ENCODE results near the gene PSTPIP2.
"Not testable (repeated sequence)": the region's sequence is repeated elsewhere in the genome, so short reads cannot be mapped to it uniquely, and the experiment has no call there.

PSTPIP2 gene

DNA sequence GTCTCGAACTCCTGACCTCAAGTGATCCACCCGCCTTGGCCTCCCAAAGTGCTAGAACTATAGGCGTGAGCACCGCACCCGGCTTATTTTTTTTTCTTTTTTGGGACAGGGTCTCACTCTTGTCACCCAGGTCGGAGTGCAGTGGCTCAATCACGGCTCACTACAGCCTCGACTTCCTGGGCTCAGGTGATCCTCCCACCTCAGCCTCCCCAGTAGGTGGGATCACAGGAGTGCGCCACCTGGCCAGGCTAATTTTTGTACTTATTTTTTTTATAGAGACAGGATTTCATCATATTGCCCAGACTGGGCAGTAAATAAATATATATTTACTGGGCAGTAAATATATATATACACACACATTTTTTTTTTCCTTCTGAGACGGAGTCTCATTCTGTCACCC is 23.5 kb upstream of the PSTPIP2 start:
- Mint-ChIP-seq H3K4me1 (peaks cover 26% of the 10 kb centered on the region), H3K27me3 (ENCODE audit: low read depth, poor library complexity) (peaks cover 3% of the 10 kb centered on the region), H3K9me3 (peaks cover 22% of the 10 kb centered on the region)

DNA sequence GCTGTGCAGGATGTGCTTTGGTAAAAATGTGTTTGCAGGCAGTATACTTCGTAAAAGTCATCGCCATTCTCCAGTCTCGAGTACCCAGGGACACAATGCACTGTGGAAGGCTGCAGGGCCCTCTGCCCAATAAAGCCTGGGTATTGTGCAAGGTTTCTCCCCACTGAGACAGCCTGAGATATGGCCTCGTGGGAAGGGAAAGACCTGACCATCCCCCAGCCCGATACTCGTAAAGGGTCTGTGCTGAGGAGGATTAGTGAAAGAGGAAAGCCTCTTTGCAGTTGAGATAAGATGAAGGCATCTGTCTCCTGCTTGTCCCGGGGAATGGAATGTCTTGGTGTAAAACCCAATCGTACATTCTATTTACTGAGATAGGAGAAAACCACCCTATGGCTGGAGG is 16.4 kb upstream of the PSTPIP2 start:
- Mint-ChIP-seq H3K9me3 (peaks cover 33% of the 10 kb centered on the region), H3K36me3 (ENCODE audit: low read depth) (peaks cover 100% of the 10 kb centered on the region)
- H3K4me3 Mint-ChIP-seq; H3K27me3 Mint-ChIP-seq (ENCODE audit: low read depth, poor library complexity); DNase-seq; H3K27ac Mint-ChIP-seq; H3K4me1 Mint-ChIP-seq: not testable (repeated sequence)

More for the DNA sequence above, 23.5 kb upstream of the PSTPIP2 start:
- Mint-ChIP-seq H3K4me3 (no peak overlapping the region), H3K36me3 (ENCODE audit: low read depth) (peaks cover 59% of the 10 kb centered on the region), H3K27ac (no peak overlapping the region)
- DNase-seq: no peak
- TF ChIP-seq, protein P1, sequence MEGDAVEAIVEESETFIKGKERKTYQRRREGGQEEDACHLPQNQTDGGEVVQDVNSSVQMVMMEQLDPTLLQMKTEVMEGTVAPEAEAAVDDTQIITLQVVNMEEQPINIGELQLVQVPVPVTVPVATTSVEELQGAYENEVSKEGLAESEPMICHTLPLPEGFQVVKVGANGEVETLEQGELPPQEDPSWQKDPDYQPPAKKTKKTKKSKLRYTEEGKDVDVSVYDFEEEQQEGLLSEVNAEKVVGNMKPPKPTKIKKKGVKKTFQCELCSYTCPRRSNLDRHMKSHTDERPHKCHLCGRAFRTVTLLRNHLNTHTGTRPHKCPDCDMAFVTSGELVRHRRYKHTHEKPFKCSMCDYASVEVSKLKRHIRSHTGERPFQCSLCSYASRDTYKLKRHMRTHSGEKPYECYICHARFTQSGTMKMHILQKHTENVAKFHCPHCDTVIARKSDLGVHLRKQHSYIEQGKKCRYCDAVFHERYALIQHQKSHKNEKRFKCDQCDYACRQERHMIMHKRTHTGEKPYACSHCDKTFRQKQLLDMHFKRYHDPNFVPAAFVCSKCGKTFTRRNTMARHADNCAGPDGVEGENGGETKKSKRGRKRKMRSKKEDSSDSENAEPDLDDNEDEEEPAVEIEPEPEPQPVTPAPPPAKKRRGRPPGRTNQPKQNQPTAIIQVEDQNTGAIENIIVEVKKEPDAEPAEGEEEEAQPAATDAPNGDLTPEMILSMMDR (IDR thresholded peaks at IDR 0.05): no peak

DNA sequence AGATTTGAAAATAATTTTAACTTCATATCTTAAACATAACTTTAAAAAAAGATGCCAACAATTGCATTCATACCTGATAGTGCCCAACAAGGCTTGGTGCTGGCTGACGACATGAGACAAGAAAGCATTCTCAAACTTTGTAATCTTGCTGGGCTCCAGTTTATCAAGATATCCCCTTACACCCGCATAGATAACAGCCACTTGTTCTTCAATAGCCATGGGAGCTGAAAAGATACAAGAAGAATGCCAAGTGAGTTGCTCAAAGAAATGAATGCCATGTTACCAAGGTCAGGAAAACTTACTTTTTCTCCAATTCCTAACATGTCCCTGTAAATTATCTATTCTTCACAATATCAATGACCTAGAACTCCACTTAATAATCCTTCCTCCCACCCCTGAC is 12.4 kb upstream of the PSTPIP2 start:
- peaks cover 2% of the 10 kb centered on the region for H3K27me3 Mint-ChIP-seq (ENCODE audit: low read depth, poor library complexity)
- H3K27ac Mint-ChIP-seq: no peak overlapping the region
- TF ChIP-seq, protein P1 (IDR thresholded peaks at IDR 0.05): no peak
- H3K36me3 Mint-ChIP-seq (ENCODE audit: low read depth): peaks cover 95% of the 10 kb centered on the region
- DNase-seq: no peak
- H3K9me3 Mint-ChIP-seq: peaks cover 8% of the 10 kb centered on the region
- H3K4me3 Mint-ChIP-seq: no peak overlapping the region
- H3K4me1 Mint-ChIP-seq: no peaks in the 10 kb centered on the region

DNA sequence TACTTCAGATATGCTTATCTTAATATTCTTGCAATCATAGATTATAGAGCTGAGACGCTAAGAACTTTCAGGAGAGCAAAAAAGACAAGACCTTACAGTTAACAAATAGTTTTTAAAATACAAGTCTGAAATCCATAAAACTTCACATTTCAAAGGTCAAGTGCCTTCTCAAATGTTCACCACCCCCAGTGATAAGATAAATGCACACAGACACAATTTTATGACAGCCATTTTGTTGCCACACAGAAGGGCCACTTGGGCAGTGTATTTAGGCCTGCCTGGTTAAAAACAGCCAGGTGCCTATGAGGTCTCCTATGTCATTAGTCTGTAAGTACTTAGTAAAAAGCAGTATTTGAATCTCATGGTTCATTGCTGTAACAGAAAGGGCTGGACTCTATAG is 8.1 kb upstream of the PSTPIP2 start:
- H3K9me3 Mint-ChIP-seq: no peaks in the 10 kb centered on the region
- H3K27ac Mint-ChIP-seq: peak overlapping the region; percentile 45
- no peaks in the 10 kb centered on the region for H3K4me1 Mint-ChIP-seq
- H3K36me3 Mint-ChIP-seq (ENCODE audit: low read depth): peaks cover 78% of the 10 kb centered on the region
- TF ChIP-seq, protein P1 (IDR thresholded peaks at IDR 0.05): no peak
- no peak overlapping the region for H3K4me3 Mint-ChIP-seq
- DNase-seq: no peak
- H3K27me3 Mint-ChIP-seq (ENCODE audit: low read depth, poor library complexity): no peaks in the 10 kb centered on the region

DNA sequence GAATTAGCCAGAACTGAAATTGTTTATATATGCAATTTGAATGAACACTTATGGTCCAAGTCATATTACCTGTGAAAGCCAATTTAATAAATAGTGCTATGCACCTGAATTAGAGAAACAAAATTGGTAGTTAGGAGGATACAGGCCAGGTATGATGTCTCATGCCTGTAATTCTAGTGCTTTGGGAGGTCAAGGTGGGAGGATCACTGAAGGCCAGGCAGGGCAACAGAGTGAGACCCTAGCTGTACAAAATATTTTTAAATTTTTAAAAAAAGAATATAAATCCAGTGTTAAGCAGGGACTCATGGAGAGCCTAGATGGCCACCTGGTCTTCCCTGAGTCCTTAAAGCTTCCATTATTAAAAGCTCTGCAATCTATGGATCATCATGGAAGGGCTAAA is 7.3 kb upstream of the PSTPIP2 start:
- Mint-ChIP-seq H3K9me3 (no peaks in the 10 kb centered on the region), H3K27me3 (ENCODE audit: low read depth, poor library complexity) (no peaks in the 10 kb centered on the region), H3K4me3 (no peak overlapping the region), H3K36me3 (ENCODE audit: low read depth) (peaks cover 69% of the 10 kb centered on the region), H3K4me1 (no peaks in the 10 kb centered on the region), H3K27ac (no peak overlapping the region)
- TF ChIP-seq, protein P1 (IDR thresholded peaks at IDR 0.05): no peak
- no peak for DNase-seq

DNA sequence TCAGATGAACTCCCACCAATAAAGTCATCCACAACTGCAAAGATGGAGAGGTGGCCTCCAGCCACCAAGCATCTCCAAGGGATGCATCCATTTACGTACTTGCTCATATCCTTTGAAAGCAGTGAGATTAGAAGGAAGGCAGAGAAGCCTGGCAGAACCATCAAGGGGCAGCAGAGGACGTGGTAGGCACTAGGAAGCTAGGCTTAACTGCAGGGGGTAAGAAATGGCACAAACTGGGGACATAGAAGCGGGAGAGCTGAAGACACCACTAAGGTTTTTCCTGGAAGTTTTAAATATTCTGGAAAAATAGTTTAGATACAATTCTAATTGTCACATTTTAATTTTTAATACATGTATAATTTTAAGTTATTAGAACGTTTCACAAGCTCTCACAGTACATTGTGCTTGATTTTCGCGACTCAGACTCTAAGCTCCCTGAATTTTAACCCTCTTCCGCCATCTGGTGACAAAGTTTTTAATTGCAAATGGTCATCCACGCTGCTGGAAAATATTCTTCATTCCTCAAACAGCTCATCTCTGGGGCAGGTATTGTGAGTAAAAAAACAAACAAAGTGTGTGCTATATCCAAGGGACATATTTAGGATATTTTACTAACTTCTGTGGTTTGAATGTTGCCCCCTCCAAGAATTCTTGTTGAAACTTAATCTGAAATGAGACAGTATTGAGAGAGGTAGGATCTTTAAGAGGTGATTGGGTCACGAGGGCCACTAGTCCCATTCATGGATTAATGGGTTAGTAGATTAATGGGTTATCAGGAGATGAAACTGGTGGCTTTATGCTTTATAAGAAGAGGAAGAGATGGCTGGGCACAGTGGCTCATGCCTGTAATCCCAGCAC is 1.6 kb upstream of the PSTPIP2 start:
- Mint-ChIP-seq H3K27ac (no peak overlapping the region), H3K36me3 (ENCODE audit: low read depth) (peaks cover 18% of the 10 kb centered on the region), H3K4me1 (peaks cover 5% of the 10 kb centered on the region), H3K9me3 (no peaks in the 10 kb centered on the region), H3K27me3 (ENCODE audit: low read depth, poor library complexity) (peaks cover 26% of the 10 kb centered on the region), H3K4me3 (peak overlapping the region; percentile 7)
- DNase-seq: peak; percentile 58
- TF ChIP-seq, protein P1 (IDR thresholded peaks at IDR 0.05): peak; percentile 66
